Body of pancreas (tissue), 4 donors: ENCODE results near the gene STEAP2. TPM values are rescaled to one million over a fixed set of nuclear protein-coding genes. Genes with fewer than 3 reads are reported as not detected.

Source experiments
- ATAC-seq: fragments of 150-250 bp; one replicate; pipeline ENCODE4 v1.9.1; 2016
- DNase-seq, 4 donors: peaks; one replicate each; pipeline ENCODE4 v3.0.0-alpha.2; 2019
- H3K27ac ChIP-seq, 4 donors: fragments of 200-600 bp; sonication (generic); 1 replicate in 3 of 4; 2 replicates in 1 of 4; pipeline versions ENCODE4 v1.5.1 to v1.6.1; 2016 to 2019; ENCODE audit warnings: mild to moderate bottlenecking in 1 of 4, mixed read lengths in 1 of 4, moderate library complexity in 1 of 4
- H3K27me3 ChIP-seq, 2 donors: fragments of 200-600 bp; sonication (generic); one replicate each; pipeline ENCODE4 v1.6.0; 2016; ENCODE audit warnings: mild to moderate bottlenecking in 1 of 2
- H3K36me3 ChIP-seq, 2 donors: fragments of 200-600 bp; sonication (generic); replicated peaks in 1 of 2; 2 replicates each; pipeline ENCODE4 v1.5.1; 2016; ENCODE audit warnings: low read depth in 2 of 2; ENCODE audit not compliant: insufficient read depth in 1 of 2
- H3K4me1 ChIP-seq: fragments of 200-600 bp; sonication (generic); one replicate; pipeline ENCODE4 v1.6.0; 2016
- H3K4me3 ChIP-seq, 2 donors: fragments of 200-600 bp; sonication (generic); 1 replicate in 1 of 2; 2 replicates in 1 of 2; pipeline ENCODE4 v1.5.1; 2016 to 2019
- H3K9me3 ChIP-seq, 3 donors: fragments of 200-600 bp; sonication (generic); 1 replicate in 2 of 3; 2 replicates in 1 of 3; pipeline ENCODE4 v1.5.1; 2016
- POLR2A ChIP-seq, 3 donors: fragments of 450-650 bp; IDR thresholded peaks; one replicate each; pipeline ENCODE4 v1.6.1; 2016; ENCODE audit warnings: antibody characterized with exemption in 3 of 3, mild to moderate bottlenecking in 2 of 3
- WGBS, 2 donors: methylation state at CpG; one replicate each; pipeline ENCODE4 v1.1.5; 2017; 5-methylcytosine and 5-hydroxymethylcytosine counted together
- intact Hi-C: fragments of 100-400 bp; cut with DNase I; formaldehyde crosslinking; loops from one replicate; pipeline ENCODE4 v1.15.1; 2023
- total RNA-seq, 2 donors: library from RNA; depleted of rRNA; stranded (reverse); fragments of >200 nt; gene quantifications; one replicate each; pipeline ENCODE4 v1.1.0, GENCODE V29; 2016
- TF ChIP-seq, protein P1 (sequence below), 7 experiments: fragments of 450-650 bp in 4 of 7; fragments of 200-600 bp in 3 of 7; sonication (generic) in 3 of 7; IDR thresholded peaks; one replicate each; pipeline ENCODE4 v1.5.1; 2016 to 2019; ENCODE audit warnings: antibody characterized with exemption in 7 of 7

The STEAP2 gene
- total RNA-seq, 2 donors from 2014 or later: 9.2 to 12.7 TPM

DNA sequence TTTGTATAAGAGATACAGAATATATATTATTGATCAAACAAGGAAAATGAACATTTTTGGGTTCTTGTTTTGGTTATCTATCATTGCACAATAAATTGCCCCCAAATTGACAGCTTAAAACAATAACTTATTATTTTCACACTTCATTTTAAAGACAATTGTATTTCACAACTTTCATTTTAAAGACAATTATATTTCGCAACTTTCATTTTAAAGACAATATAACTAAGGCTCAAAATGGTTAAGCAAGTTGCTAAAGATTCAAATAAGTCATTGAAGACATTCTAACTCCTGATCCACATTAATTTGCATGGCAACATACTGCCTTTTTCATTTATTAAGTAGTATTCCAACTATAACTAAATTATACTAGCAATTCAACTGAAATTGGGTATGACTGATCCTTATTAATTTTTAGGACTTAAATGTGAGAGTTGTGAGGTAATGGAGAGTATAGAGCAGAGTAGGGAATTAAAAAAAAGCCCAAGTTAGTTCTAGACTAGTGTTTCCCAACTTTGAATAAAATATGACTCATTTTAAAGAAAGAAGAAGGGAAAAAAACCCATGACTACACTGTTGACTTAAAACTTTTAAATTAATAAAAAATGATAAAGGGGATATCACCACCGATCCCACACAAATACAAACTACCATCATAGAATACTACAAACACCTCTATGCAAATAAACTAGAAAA lies 9.9 kb upstream of the STEAP2 start:
- intact Hi-C loops: no loop called here
- ATAC-seq (no peak), DNase-seq (no peak)
- H3K27ac ChIP-seq: no peak overlapping the region
- no peaks in the 10 kb centered on the region for H3K4me1 ChIP-seq
- H3K36me3 ChIP-seq: no peaks in the 10 kb centered on the region
- no peak overlapping the region for H3K4me3 ChIP-seq
- H3K27me3 ChIP-seq: no peaks in the 10 kb centered on the region
- H3K9me3 ChIP-seq: no peaks in the 10 kb centered on the region
- TF ChIP-seq, protein P1, sequence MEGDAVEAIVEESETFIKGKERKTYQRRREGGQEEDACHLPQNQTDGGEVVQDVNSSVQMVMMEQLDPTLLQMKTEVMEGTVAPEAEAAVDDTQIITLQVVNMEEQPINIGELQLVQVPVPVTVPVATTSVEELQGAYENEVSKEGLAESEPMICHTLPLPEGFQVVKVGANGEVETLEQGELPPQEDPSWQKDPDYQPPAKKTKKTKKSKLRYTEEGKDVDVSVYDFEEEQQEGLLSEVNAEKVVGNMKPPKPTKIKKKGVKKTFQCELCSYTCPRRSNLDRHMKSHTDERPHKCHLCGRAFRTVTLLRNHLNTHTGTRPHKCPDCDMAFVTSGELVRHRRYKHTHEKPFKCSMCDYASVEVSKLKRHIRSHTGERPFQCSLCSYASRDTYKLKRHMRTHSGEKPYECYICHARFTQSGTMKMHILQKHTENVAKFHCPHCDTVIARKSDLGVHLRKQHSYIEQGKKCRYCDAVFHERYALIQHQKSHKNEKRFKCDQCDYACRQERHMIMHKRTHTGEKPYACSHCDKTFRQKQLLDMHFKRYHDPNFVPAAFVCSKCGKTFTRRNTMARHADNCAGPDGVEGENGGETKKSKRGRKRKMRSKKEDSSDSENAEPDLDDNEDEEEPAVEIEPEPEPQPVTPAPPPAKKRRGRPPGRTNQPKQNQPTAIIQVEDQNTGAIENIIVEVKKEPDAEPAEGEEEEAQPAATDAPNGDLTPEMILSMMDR (IDR thresholded peaks at IDR 0.05): no peak
- TF ChIP-seq POLR2A (IDR thresholded peaks at IDR 0.05): no peak
- WGBS, 2 donors: 92 to 93% methylated on average over 2 of the region's 2 CpGs

- no peak for ATAC-seq
These were observed 3.6 kb upstream of the STEAP2 start for GRCh38 chr7:90207956-90208355.

GRCh38 chr7:90209776-90210175 lies 1.8 kb upstream of the STEAP2 start:
- DNase-seq (no peak), ATAC-seq (no peak)
- H3K27me3 ChIP-seq: no peaks in the 10 kb centered on the region
- no peak for TF ChIP-seq POLR2A (IDR thresholded peaks at IDR 0.05)
- TF ChIP-seq, protein P1 (IDR thresholded peaks at IDR 0.05): no peak
- no peak overlapping the region for H3K27ac ChIP-seq
- 89 to 90% methylated on average over 1 of the region's 1 CpG for WGBS, 2 donors
- H3K36me3 ChIP-seq: no peaks in the 10 kb centered on the region
- intact Hi-C loops: no loop called here
- no peaks in the 10 kb centered on the region for H3K9me3 ChIP-seq
- no peak overlapping the region for H3K4me3 ChIP-seq
- peaks cover 10% of the 10 kb centered on the region for H3K4me1 ChIP-seq

More at GRCh38 chr7:90207956-90208355, 3.6 kb upstream of the STEAP2 start:
- Histone ChIP-seq H3K36me3 (no peaks in the 10 kb centered on the region), H3K4me3 (no peak overlapping the region), H3K27me3 (no peaks in the 10 kb centered on the region), H3K9me3 (no peaks in the 10 kb centered on the region), H3K4me1 (peaks cover 10% of the 10 kb centered on the region), H3K27ac (no peak overlapping the region)
- DNase-seq: no peak
- intact Hi-C loops: no loop called here
- 82 to 100% methylated on average over 1 of the region's 1 CpG for WGBS, 2 donors
- TF ChIP-seq, protein P1 (IDR thresholded peaks at IDR 0.05): no peak
- no peak for TF ChIP-seq POLR2A (IDR thresholded peaks at IDR 0.05)

DNA sequence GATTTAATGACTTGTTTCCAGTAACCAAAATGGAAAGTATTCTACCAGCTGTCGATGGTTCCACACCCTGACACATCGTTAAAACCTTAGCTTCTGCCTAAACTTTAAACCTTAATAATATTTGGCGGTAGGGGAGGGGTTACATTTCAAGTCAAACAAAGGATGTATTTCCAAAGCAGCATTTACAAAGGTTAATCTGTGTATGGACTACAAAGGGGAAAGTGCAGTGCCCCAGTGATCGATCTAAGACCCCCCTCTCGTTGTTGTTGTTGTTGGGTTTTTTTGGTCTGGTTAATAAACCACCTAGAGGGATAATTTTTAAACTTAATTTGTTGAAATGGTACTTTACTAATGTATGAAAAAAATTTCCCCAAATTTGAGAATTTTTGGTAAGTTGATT lies 1.1 kb upstream of the STEAP2 start:
- no peak for ATAC-seq
- intact Hi-C loops: no loop called here
- H3K36me3 ChIP-seq: no peaks in the 10 kb centered on the region
- TF ChIP-seq, protein P1 (IDR thresholded peaks at IDR 0.05): no peak
- no peak for TF ChIP-seq POLR2A (IDR thresholded peaks at IDR 0.05)
- H3K27ac ChIP-seq: peak overlapping the region in 1 of 4 donors; percentile 77
- no peaks in the 10 kb centered on the region for H3K27me3 ChIP-seq
- no peaks in the 10 kb centered on the region for H3K9me3 ChIP-seq
- 78 to 88% methylated on average over 5 of the region's 5 CpGs for WGBS, 2 donors
- H3K4me3 ChIP-seq: no peak overlapping the region
- peaks cover 10% of the 10 kb centered on the region for H3K4me1 ChIP-seq
- no peak for DNase-seq

- no peak for TF ChIP-seq POLR2A (IDR thresholded peaks at IDR 0.05)
- TF ChIP-seq, protein P1 (IDR thresholded peaks at IDR 0.05): no peak
- peak overlapping the region in 1 of 2 donors; percentile 32 for H3K4me3 ChIP-seq
- ATAC-seq: peak; percentile 13
These were observed 559 bp upstream of the STEAP2 start for GRCh38 chr7:90210981-90211380.

More at GRCh38 chr7:90210981-90211380, 559 bp upstream of the STEAP2 start:
- H3K9me3 ChIP-seq: no peaks in the 10 kb centered on the region
- H3K27ac ChIP-seq: peak overlapping the region; percentile 55 to 86 (median 80)
- no peaks in the 10 kb centered on the region for H3K27me3 ChIP-seq
- H3K36me3 ChIP-seq: no peaks in the 10 kb centered on the region
- 8 to 10% methylated on average over 11 of the region's 11 CpGs for WGBS, 2 donors
- intact Hi-C loops: no loop called here
- peak; percentile 12 to 35 (median 21) for DNase-seq
- H3K4me1 ChIP-seq: peaks cover 10% of the 10 kb centered on the region
